ENCODE measurements around the gene HS2ST1. TPM values are rescaled to one million over a fixed set of nuclear protein-coding genes. Genes with fewer than 3 reads are reported as not detected.
"Not testable (repeated sequence)": the region's sequence is repeated elsewhere in the genome, so short reads cannot be mapped to it uniquely, and the experiment has no call there.

The HS2ST1 gene
- total RNA-seq, 2 donors from 2014 or later: 7.7 TPM

GRCh38 chr1:86997538-86997937, 83.1 kb downstream of the HS2ST1 start:
- Histone ChIP-seq H3K27ac (no peak overlapping the region), H3K27me3 (no peaks in the 10 kb centered on the region), H3K9me3 (no peaks in the 10 kb centered on the region), H3K4me3 (no peak overlapping the region), H3K4me1 (peaks cover 0 to 4% of the 10 kb centered on the region in 2 donors), H3K36me3 (no peaks in the 10 kb centered on the region)
- TF ChIP-seq CTCF (IDR thresholded peaks at IDR 0.05): no peak
- DNase-seq (ENCODE audit: low spot score): no peak

- no peak for TF ChIP-seq CTCF (IDR thresholded peaks at IDR 0.05)
- no peak overlapping the region for H3K27ac ChIP-seq
- H3K36me3 ChIP-seq: no peaks in the 10 kb centered on the region
These were observed 83.8 kb downstream of the HS2ST1 start for GRCh38 chr1:86998280-86998679.

GRCh38 chr1:86998727-86999126, 84.3 kb downstream of the HS2ST1 start:
- no peaks in the 10 kb centered on the region for H3K9me3 ChIP-seq

More at GRCh38 chr1:86998280-86998679, 83.8 kb downstream of the HS2ST1 start:
- Histone ChIP-seq H3K4me3 (no peak overlapping the region), H3K9me3 (no peaks in the 10 kb centered on the region), H3K4me1 (peaks cover 0 to 4% of the 10 kb centered on the region in 2 donors), H3K27me3 (no peaks in the 10 kb centered on the region)
- DNase-seq (ENCODE audit: low spot score): no peak

GRCh38 chr1:87000460-87000859, 86.0 kb downstream of the HS2ST1 start:
- Histone ChIP-seq H3K27ac (no peak overlapping the region), H3K27me3 (no peaks in the 10 kb centered on the region), H3K4me1 (peaks cover 0 to 4% of the 10 kb centered on the region in 2 donors), H3K9me3 (no peaks in the 10 kb centered on the region), H3K36me3 (no peaks in the 10 kb centered on the region), H3K4me3 (no peak overlapping the region)
- TF ChIP-seq CTCF (IDR thresholded peaks at IDR 0.05): no peak
- DNase-seq (ENCODE audit: low spot score): no peak

More at GRCh38 chr1:86998727-86999126, 84.3 kb downstream of the HS2ST1 start:
- no peaks in the 10 kb centered on the region for H3K36me3 ChIP-seq
- no peak overlapping the region for H3K27ac ChIP-seq
- no peak overlapping the region for H3K4me3 ChIP-seq
- peaks cover 0 to 4% of the 10 kb centered on the region in 2 donors for H3K4me1 ChIP-seq
- TF ChIP-seq CTCF (IDR thresholded peaks at IDR 0.05): no peak
- no peaks in the 10 kb centered on the region for H3K27me3 ChIP-seq
- no peak for DNase-seq (ENCODE audit: low spot score)

- H3K4me3 ChIP-seq: no peak overlapping the region
- no peaks in the 10 kb centered on the region for H3K9me3 ChIP-seq
- H3K27ac ChIP-seq: no peak overlapping the region
- no peak for DNase-seq (ENCODE audit: low spot score)
- TF ChIP-seq CTCF (IDR thresholded peaks at IDR 0.05): no peak
- H3K36me3 ChIP-seq: no peaks in the 10 kb centered on the region
- no peaks in the 10 kb centered on the region for H3K27me3 ChIP-seq
- peaks cover 0 to 4% of the 10 kb centered on the region in 2 donors for H3K4me1 ChIP-seq
These were observed 90.4 kb downstream of the HS2ST1 start for GRCh38 chr1:87004857-87005256.

- no peaks in the 10 kb centered on the region for H3K27me3 ChIP-seq
- H3K27ac ChIP-seq: no peak overlapping the region
- H3K36me3 ChIP-seq: no peaks in the 10 kb centered on the region
- H3K4me1 ChIP-seq: no peaks in the 10 kb centered on the region
- DNase-seq (ENCODE audit: low spot score): no peak
- H3K9me3 ChIP-seq: no peaks in the 10 kb centered on the region
- no peak overlapping the region for H3K4me3 ChIP-seq
- TF ChIP-seq CTCF (IDR thresholded peaks at IDR 0.05): no peak
These were observed 92.9 kb downstream of the HS2ST1 start for GRCh38 chr1:87007323-87007722.

GRCh38 chr1:87013385-87013784, 99.0 kb downstream of the HS2ST1 start:
- H3K36me3 ChIP-seq, H3K9me3 ChIP-seq: not testable (repeated sequence)

More at GRCh38 chr1:87013385-87013784, 99.0 kb downstream of the HS2ST1 start:
- not testable (repeated sequence) for DNase-seq (ENCODE audit: low spot score); H3K4me1 ChIP-seq; H3K4me3 ChIP-seq; H3K27ac ChIP-seq; H3K27me3 ChIP-seq
